VCaP (cell line): Measurements from ENCODE around the gene IL4I1.

Experiments used
- H3K27ac ChIP-seq: fragments of 450-650 bp; 2 replicates; pipeline ENCODE4 v1.5.1; 2017
- CTCF ChIP-seq: fragments of 450-650 bp; conservative IDR thresholded peaks from 2 replicates; pipeline ENCODE4 v1.5.1; 2017; ENCODE audit warnings: mild to moderate bottlenecking, moderate library complexity

Gene IL4I1

GRCh38 chr19:49904136-49904535 is 7.4 kb upstream of the IL4I1 start:
- H3K27ac ChIP-seq = no peak overlapping the region
- no peak for TF ChIP-seq CTCF

GRCh38 chr19:49895566-49896297 is 955 bp downstream of the IL4I1 start:
- no peak overlapping the region for H3K27ac ChIP-seq
- TF ChIP-seq CTCF = no peak

DNA sequence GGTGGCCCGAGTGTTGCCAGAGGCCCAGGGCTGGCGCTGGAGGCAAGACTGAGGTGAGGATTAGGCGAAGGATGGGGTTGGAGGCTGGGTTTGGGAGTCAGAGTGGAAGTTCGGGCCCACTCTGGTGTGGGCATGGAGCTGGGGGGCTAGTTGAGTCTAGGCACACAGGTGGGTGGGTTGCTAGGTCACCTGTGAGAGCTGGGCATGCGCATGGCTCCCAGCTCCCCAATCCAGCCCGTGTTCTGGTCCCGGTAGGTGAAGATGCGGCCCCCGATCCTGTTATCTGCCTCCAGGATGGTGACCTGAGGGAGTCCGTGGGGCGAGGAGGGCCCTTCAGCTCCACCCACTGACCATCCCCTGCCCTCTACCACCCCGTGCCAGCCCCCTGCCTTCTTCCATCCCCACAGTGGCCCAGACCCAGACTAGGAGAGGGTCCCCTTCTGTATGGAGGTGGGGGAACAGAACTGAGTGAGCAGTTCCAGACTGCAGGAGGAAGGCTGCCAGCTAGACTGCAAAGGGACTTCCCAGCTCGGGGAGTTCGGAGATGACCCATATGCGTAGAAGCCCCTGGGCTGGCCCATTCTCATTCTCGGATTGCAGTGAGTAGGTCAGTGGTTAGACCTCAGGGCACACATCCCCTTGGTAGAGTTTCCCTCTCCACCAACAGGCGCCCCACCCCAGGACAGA is 1.7 kb downstream of the IL4I1 start:
- TF ChIP-seq CTCF = no peak
- H3K27ac ChIP-seq = no peak overlapping the region

- no peak overlapping the region for H3K27ac ChIP-seq
- no peak for TF ChIP-seq CTCF
Observed at GRCh38 chr19:49894011-49894664, 2.5 kb downstream of the IL4I1 start.

DNA sequence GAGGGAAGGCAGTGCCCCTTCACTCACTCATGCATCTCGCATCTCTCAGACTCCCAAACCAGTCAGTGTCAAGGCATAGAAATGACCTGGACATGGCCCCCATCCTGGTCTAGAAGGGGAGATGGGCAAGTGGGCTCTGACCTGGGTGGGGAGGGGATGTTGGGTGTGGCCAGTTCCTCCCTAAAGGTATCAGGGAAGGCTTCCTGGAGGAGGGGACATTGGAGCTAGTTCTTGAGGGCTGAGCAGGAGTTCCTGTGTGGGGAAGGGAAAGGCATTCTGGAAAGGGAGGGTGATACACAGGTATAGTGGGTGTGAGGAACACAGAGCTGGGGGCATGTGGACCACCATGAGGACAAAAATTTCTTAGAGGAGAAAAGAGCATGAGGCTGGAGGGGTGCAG is 4.0 kb downstream of the IL4I1 start:
- H3K27ac ChIP-seq = no peak overlapping the region
- no peak for TF ChIP-seq CTCF

- TF ChIP-seq CTCF = no peak
- H3K27ac ChIP-seq = no peak overlapping the region
Observed at GRCh38 chr19:49891393-49891792, 5.3 kb downstream of the IL4I1 start.
